ENCODE measurements around the gene HYAL2.

The HYAL2 gene

GRCh38 chr3:50268276-50268675 lies 54.3 kb downstream of the HYAL2 start:
- DNase-seq, result no peak
